Spleen (tissue), 11 donors: Measurements from ENCODE around the gene CCDC148. TPM values are rescaled to one million over a fixed set of nuclear protein-coding genes. Genes with fewer than 3 reads are reported as not detected.

ENCODE experiments used
- DNase-seq: peaks from one replicate; pipeline ENCODE4 v3.0.0-alpha.2; 2020
- H3K27ac ChIP-seq, 8 donors: fragments of 200-600 bp; sonication (generic) in 7 of 8; 1 replicate in 4 of 8; 2 replicates in 4 of 8; pipeline versions ENCODE4 v1.5.0 to v1.8.0; 2016 to 2021; ENCODE audit warnings: inconsistent platforms in 4 of 8, mild to moderate bottlenecking in 4 of 8, moderate library complexity in 1 of 8
- H3K27me3 ChIP-seq, 7 donors: fragments of 200-600 bp; sonication (generic) in 6 of 7; replicated peaks in 1 of 7; 1 replicate in 4 of 7; 2 replicates in 3 of 7; pipeline versions ENCODE4 v1.5.0 to v1.8.0; 2016 to 2021; ENCODE audit warnings: inconsistent platforms in 3 of 7, mild to moderate bottlenecking in 1 of 7
- H3K36me3 ChIP-seq, 6 donors: fragments of 200-600 bp; sonication (generic) in 5 of 6; 1 replicate in 4 of 6; 2 replicates in 2 of 6; pipeline versions ENCODE4 v1.5.0 to v1.8.0; 2016 to 2021; ENCODE audit warnings: inconsistent platforms in 2 of 6
- H3K4me1 ChIP-seq, 6 donors: fragments of 200-600 bp; sonication (generic) in 5 of 6; 1 replicate in 3 of 6; 2 replicates in 3 of 6; pipeline versions ENCODE4 v1.5.0 to v1.8.0; 2016 to 2021; ENCODE audit warnings: inconsistent platforms in 3 of 6
- H3K4me3 ChIP-seq, 8 donors: fragments of 200-600 bp; sonication (generic) in 7 of 8; 1 replicate in 4 of 8; 2 replicates in 4 of 8; pipeline versions ENCODE4 v1.5.0 to v1.8.0; 2016 to 2021; ENCODE audit warnings: inconsistent platforms in 4 of 8, mild to moderate bottlenecking in 4 of 8, moderate library complexity in 2 of 8
- H3K9me3 ChIP-seq, 8 donors: fragments of 200-600 bp; sonication (generic) in 7 of 8; 1 replicate in 4 of 8; 2 replicates in 4 of 8; pipeline versions ENCODE4 v1.5.0 to v1.8.0; 2016 to 2021; ENCODE audit warnings: inconsistent platforms in 4 of 8
- POLR2A ChIP-seq, 3 donors: fragments of 450-650 bp; IDR thresholded peaks; one replicate each; pipeline ENCODE4 v1.5.1; 2017; ENCODE audit warnings: antibody characterized with exemption in 3 of 3, mild to moderate bottlenecking in 1 of 3
- POLR2AphosphoS5 ChIP-seq, 3 donors: sonication (generic); formaldehyde crosslinking; IDR thresholded peaks; one replicate each; pipeline ENCODE4 v1.5.1; 2017; ENCODE audit warnings: antibody characterized with exemption in 3 of 3
- WGBS, 5 donors: extraction: QIAGEN DNeasy Blood & Tissue Kit in 3 of 5; methylation state at CpG; one replicate each; pipeline versions ENCODE4 v1.1.5 to v1.1.7; 2013 to 2018; 5-methylcytosine and 5-hydroxymethylcytosine counted together
- intact Hi-C: fragments of 100-400 bp; cut with DNase I; formaldehyde crosslinking; loops from one replicate; pipeline ENCODE4 v1.15.0; 2023; ENCODE audit warnings: low total_unique reads
- polyA plus RNA-seq, 3 donors: library from polyadenylated mRNA; stranded (reverse); fragments of 200-250 nt; gene quantifications; one replicate each; pipeline ENCODE4 v1.2.1, GENCODE V29; 2013
- total RNA-seq, 7 donors: library from RNA; depleted of rRNA in 3 of 7; stranded (reverse); fragments of >200 nt in 3 of 7; fragmentation: NEBNext Ultra II Directional in 4 of 7; extraction: Animal tissue kit (Norgen Biotek cat#: 25700) in 4 of 7; gene quantifications; one replicate each; pipeline versions ENCODE4 v1.1.0 to v1.2.1, GENCODE V29; 2016 to 2021
- TF ChIP-seq, protein P1 (sequence below), 11 experiments: fragments of 200-600 bp in 7 of 11; fragments of 450-650 bp in 4 of 11; sonication (generic) in 4 of 11; IDR thresholded peaks in 8 of 11; conservative IDR thresholded peaks in 3 of 11; 1 replicate in 7 of 11; 2 replicates in 4 of 11; pipeline versions ENCODE4 v1.4.0 to v1.8.0; 2016 to 2021; ENCODE audit warnings: antibody characterized with exemption in 11 of 11, inconsistent platforms in 4 of 11, mild to moderate bottlenecking in 1 of 11
- donor health status: healthy with polysubstance abuse.
- donor health status: DM: no; HTN: no; CAD: no; lungs with moderate emphysema.
- donor health status: DM: no; HTN: no; CAD: no.
- donor health status: Bipolar disorder and iron deficiency.
- donor health status: healthy.
- donor health status: DM: no; HTN: no; CAD: no.
- donor health status: DM: yes; HTN: yes; CAD: no.

Gene CCDC148
- total and polyA plus RNA-seq, 10 donors, result 0.07 to 0.79 (median 0.46) TPM

DNA sequence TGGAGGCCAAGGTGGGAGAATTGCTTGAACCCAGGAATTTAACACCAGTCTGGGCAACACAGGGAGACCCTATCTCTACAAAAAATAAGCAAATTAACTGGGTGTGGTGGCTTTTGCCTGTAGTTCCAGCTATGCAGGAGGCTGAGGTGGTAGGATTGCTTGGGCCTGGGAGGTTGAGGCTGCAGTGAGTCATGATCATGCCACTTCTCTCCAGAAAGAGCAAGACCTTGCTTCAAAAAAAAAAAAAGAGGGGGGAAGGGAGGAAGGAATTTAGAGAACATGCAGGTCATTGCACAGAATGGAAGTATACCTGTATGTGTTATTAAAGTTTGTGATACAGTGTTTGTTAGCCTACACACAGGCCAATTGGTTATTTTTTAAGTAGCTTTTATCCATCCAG, 26.0 kb upstream of the CCDC148 start:
- TF ChIP-seq POLR2A (IDR thresholded peaks at IDR 0.05) (no peak), POLR2AphosphoS5 (IDR thresholded peaks at IDR 0.05) (no peak)
- TF ChIP-seq, protein P1, sequence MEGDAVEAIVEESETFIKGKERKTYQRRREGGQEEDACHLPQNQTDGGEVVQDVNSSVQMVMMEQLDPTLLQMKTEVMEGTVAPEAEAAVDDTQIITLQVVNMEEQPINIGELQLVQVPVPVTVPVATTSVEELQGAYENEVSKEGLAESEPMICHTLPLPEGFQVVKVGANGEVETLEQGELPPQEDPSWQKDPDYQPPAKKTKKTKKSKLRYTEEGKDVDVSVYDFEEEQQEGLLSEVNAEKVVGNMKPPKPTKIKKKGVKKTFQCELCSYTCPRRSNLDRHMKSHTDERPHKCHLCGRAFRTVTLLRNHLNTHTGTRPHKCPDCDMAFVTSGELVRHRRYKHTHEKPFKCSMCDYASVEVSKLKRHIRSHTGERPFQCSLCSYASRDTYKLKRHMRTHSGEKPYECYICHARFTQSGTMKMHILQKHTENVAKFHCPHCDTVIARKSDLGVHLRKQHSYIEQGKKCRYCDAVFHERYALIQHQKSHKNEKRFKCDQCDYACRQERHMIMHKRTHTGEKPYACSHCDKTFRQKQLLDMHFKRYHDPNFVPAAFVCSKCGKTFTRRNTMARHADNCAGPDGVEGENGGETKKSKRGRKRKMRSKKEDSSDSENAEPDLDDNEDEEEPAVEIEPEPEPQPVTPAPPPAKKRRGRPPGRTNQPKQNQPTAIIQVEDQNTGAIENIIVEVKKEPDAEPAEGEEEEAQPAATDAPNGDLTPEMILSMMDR (IDR thresholded peaks at IDR 0.05 in 8 of 11, conservative IDR thresholded peaks at IDR 0.05 in 3 of 11), result no peak
- Histone ChIP-seq H3K27me3 (no peaks in the 10 kb centered on the region), H3K9me3 (no peaks in the 10 kb centered on the region), H3K4me3 (no peak overlapping the region), H3K4me1 (peaks cover 0 to 12% (median 5%) of the 10 kb centered on the region in 6 donors), H3K36me3 (no peaks in the 10 kb centered on the region), H3K27ac (no peak overlapping the region)
- intact Hi-C loops, result no loop called here
- no peak for DNase-seq

DNA sequence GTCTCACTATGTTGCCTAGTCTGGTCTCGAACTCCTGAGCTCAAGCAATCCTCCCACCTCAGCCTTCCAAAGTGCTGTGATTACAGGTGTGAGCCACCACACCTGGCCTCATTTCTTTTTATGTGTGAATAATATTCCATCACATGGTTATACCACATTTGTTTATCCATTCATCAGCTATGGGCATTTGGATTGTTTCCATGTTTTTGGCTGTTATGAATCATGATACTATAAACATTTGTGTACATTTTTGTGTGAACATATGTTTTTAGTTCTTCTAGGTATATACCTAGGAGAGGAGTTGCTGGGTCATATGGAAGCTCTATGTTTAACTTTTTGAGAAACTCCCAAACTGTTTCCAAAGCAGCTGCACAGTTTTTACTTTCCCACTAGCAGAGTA, 24.6 kb upstream of the CCDC148 start:
- Histone ChIP-seq H3K9me3 (no peaks in the 10 kb centered on the region), H3K27ac (no peak overlapping the region), H3K36me3 (no peaks in the 10 kb centered on the region), H3K4me1 (peaks cover 0 to 13% (median 4%) of the 10 kb centered on the region in 6 donors), H3K27me3 (no peaks in the 10 kb centered on the region), H3K4me3 (no peak overlapping the region)
- 91 to 100% (median 98%) methylated on average over 1 of the region's 1 CpG for WGBS, 5 donors
- TF ChIP-seq, protein P1 (IDR thresholded peaks at IDR 0.05 in 8 of 11, conservative IDR thresholded peaks at IDR 0.05 in 3 of 11), result no peak
- TF ChIP-seq POLR2A (IDR thresholded peaks at IDR 0.05) (no peak), POLR2AphosphoS5 (IDR thresholded peaks at IDR 0.05) (no peak)
- intact Hi-C loops, result no loop called here
- DNase-seq, result no peak

DNA sequence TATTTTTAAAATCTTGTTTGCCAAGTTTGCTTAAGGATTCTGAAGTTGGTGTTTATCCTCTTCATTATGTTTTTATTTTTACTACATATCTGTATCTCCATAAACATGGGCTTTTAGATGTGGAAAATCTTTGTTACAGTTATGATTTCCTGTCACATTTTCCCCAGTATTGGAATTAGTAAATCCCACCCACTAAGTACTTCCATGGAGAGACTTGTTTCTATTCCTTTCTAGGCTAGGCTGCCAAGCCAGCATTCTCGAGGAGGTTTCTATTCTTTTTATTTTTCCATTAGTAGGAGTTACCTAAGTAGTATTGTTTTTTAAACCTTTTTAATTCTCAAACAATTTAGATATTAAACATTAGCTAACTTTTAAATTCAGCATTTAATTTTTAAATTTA, 22.3 kb upstream of the CCDC148 start:
- H3K9me3 ChIP-seq, result no peaks in the 10 kb centered on the region
- H3K4me1 ChIP-seq, result peaks cover 0 to 13% (median 4%) of the 10 kb centered on the region in 6 donors
- intact Hi-C loops, result no loop called here
- DNase-seq, result no peak
- no peaks in the 10 kb centered on the region for H3K27me3 ChIP-seq
- WGBS, 5 donors, result 62 to 79% (median 65%) methylated on average over 1 of the region's 1 CpG
- no peak overlapping the region for H3K27ac ChIP-seq
- H3K4me3 ChIP-seq, result no peak overlapping the region
- TF ChIP-seq, protein P1 (IDR thresholded peaks at IDR 0.05 in 8 of 11, conservative IDR thresholded peaks at IDR 0.05 in 3 of 11), result no peak
- no peak for TF ChIP-seq POLR2AphosphoS5 (IDR thresholded peaks at IDR 0.05)
- TF ChIP-seq POLR2A (IDR thresholded peaks at IDR 0.05), result no peak
- H3K36me3 ChIP-seq, result no peaks in the 10 kb centered on the region

DNA sequence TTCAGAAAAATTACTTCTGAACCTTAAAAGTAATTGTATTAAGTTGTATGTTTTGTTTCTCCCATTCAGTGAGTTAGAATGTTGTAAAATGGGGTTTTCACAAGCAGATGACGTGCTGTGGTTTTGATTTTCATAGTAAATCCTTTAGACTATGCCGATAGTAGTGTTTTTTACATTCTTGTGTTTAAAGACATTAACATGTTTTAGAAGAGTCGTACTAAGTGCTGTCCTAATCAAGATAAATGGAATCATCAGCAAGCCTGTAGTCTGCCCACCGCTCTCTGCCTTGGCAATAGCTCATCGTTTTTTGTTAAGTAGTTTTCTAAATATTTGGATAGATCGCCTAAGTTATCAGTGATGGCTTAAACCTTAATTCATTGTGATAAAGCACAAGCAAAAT, 21.7 kb upstream of the CCDC148 start:
- Histone ChIP-seq H3K36me3 (no peaks in the 10 kb centered on the region), H3K4me1 (peaks cover 0 to 13% (median 4%) of the 10 kb centered on the region in 6 donors), H3K27me3 (no peaks in the 10 kb centered on the region), H3K9me3 (no peaks in the 10 kb centered on the region), H3K4me3 (no peak overlapping the region), H3K27ac (no peak overlapping the region)
- no peak for TF ChIP-seq POLR2AphosphoS5 (IDR thresholded peaks at IDR 0.05)
- TF ChIP-seq POLR2A (IDR thresholded peaks at IDR 0.05), result no peak
- TF ChIP-seq, protein P1 (IDR thresholded peaks at IDR 0.05 in 8 of 11, conservative IDR thresholded peaks at IDR 0.05 in 3 of 11), result no peak
- DNase-seq, result no peak
- 81 to 86% (median 82%) methylated on average over 6 of the region's 6 CpGs for WGBS, 5 donors
- intact Hi-C loops, result no loop called here
